SK-N-MC (cell line): ENCODE results near the gene PCBP3.
A peak's percentile ranks its signal among the peaks of the same experiment; 100 is the strongest.
"Not testable (repeated sequence)": the region's sequence is repeated elsewhere in the genome, so short reads cannot be mapped to it uniquely, and the experiment has no call there.

Experiments used
- DNase-seq: peaks from one replicate; pipeline ENCODE4 v3.0.0-alpha.2; 2011; ENCODE audit warnings: low read depth, low spot score
- H3K27ac ChIP-seq: fragments of 200-600 bp; sonication (generic); 2 replicates; pipeline ENCODE4 v1.5.1; 2016; ENCODE audit warnings: mixed run types
- H3K36me3 ChIP-seq: fragments of 200-600 bp; sonication (generic); 2 replicates; pipeline ENCODE4 v1.6.1; 2017; ENCODE audit warnings: antibody characterized with exemption, low read length, mixed read lengths; ENCODE audit not compliant: insufficient read depth
- H3K4me3 ChIP-seq: fragments of 200-600 bp; sonication (generic); 2 replicates; pipeline ENCODE4 v1.5.1; 2016
- H3K9ac ChIP-seq: fragments of 200-600 bp; sonication (generic); 2 replicates; pipeline ENCODE4 v1.8.0; 2017; ENCODE audit warnings: mixed run types, mixed read lengths; ENCODE audit not compliant: insufficient read length
- H3K9me3 ChIP-seq: fragments of 200-600 bp; sonication (generic); 2 replicates; pipeline ENCODE4 v1.6.1; 2017; ENCODE audit warnings: low read depth, mild to moderate bottlenecking, antibody characterized with exemption, low read length, moderate library complexity, mixed read lengths
- EZH2 ChIP-seq: fragments of 200-600 bp; sonication (generic); IDR thresholded peaks from one replicate; pipeline ENCODE4 v1.6.1; 2017; ENCODE audit warnings: antibody characterized with exemption
- FOXP2 ChIP-seq: optimal IDR thresholded peaks from 2 replicates; pipeline ENCODE3; 2011; ENCODE audit warnings: mild to moderate bottlenecking, moderate library complexity; ENCODE audit not compliant: insufficient read depth; ENCODE audit errors: extremely low read length, control extremely low read depth
- POLR2AphosphoS5 ChIP-seq: IDR thresholded peaks from 2 replicates; pipeline ENCODE4 v1.6.1; 2012; ENCODE audit warnings: mild to moderate bottlenecking, low read depth, low read length, borderline replicate concordance

Gene PCBP3

DNA sequence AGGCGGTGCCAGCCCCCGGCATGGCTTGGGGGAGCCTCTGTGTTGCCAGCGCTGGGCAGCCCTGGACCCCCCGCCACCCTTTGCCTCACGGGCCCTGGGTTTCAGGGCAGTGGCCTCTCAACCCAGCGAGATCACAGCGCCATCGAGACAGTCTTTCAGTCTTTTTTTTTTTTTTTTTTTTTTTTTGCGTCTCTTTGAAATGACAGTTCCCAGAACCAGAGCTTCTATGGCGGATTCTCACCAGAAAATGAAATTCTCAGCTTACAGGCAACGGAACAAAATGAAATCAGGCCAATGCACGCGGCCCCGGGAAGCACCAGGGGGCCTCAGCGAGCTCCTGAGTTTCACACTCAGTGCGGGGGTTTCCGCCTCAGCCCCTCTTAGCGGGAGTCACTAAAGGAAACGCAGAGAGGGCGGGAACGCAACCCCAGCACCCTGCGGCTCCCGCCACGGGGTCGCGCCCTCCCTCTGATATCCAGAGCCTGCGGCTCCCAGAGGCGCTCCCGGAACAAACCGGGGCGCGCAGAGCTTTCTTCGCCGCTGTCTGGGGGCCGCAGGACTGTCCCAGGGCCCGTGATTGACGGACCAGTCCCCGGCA is 330.0 kb downstream of the PCBP3 start:
- peak; percentile 62 for DNase-seq
- TF ChIP-seq POLR2AphosphoS5 (peak; percentile 39; the same call in 1 of the 2 replicates), EZH2 (no peak), FOXP2 (peak; percentile 48)
- H3K9ac ChIP-seq, result peak overlapping the region; percentile 77
- H3K4me3 ChIP-seq, result peak overlapping the region; percentile 82
- H3K9me3 ChIP-seq, result no peaks in the 10 kb centered on the region
- H3K27ac ChIP-seq, result peak overlapping the region; percentile 95
- H3K36me3 ChIP-seq, result no peaks in the 10 kb centered on the region

DNA sequence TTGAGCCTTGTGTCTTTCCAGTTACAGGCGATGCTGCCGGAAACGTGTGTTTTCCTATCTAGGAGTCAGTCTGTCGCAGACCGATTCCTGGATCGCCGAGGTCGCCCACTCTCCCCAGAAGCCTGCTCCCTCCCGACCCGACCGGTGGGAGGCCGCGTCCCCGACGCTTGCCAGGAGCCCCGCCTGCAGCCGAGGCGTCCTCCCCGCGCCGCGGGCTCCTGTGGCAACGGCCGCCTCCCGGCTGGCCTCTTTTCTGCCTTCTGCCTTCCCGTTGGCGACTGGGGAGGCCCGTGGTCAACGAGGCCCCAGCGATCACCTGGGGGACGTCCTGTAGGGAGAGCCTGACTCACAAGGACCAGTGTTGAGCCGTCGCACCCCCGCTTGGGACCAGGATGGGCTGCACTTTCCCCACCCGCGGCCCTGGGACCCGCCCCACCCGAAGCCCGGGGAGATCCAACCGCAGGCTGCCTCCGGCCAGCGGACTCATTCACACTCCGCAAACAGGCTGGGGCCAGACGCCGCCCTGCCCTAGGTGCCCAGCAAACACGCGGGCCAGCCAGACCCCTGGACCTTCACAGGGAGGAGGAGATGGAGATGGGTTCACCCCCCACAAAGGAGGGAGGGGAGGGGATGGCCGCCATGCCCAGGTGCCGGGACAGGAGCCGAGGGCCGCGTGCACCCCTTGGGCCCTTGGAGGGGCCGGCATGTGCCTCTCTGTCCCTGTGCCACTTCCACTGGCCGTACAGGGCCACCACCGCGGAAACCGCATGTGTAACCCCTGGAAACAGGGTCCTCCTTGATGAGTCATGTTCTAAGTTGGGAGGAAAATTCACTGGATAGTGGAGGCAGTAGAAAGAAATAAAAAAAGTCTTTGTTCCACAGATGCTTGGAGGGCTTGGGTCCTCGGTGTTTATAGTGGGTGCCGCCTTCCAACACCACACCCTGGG is 330.8 kb downstream of the PCBP3 start:
- Histone ChIP-seq H3K36me3 (no peaks in the 10 kb centered on the region), H3K4me3 (peak overlapping the region; percentile 82), H3K9me3 (no peaks in the 10 kb centered on the region), H3K9ac (peak overlapping the region; percentile 38), H3K27ac (peak overlapping the region; percentile 95)
- no peak for DNase-seq
- TF ChIP-seq FOXP2, result no peak
- no peak for TF ChIP-seq EZH2
- no peak for TF ChIP-seq POLR2AphosphoS5

GRCh38 chr21:45975020-45975666 is 331.6 kb downstream of the PCBP3 start:
- H3K27ac ChIP-seq, result no peak overlapping the region
- H3K4me3 ChIP-seq, result no peak overlapping the region

GRCh38 chr21:45975667-45976409 is 332.3 kb downstream of the PCBP3 start:
- DNase-seq, H3K36me3 ChIP-seq, H3K9me3 ChIP-seq, H3K4me3 ChIP-seq, H3K27ac ChIP-seq, H3K9ac ChIP-seq: not testable (repeated sequence)

More at GRCh38 chr21:45975020-45975666, 331.6 kb downstream of the PCBP3 start:
- no peaks in the 10 kb centered on the region for H3K9me3 ChIP-seq
- no peaks in the 10 kb centered on the region for H3K36me3 ChIP-seq
- no peak for TF ChIP-seq EZH2
- TF ChIP-seq POLR2AphosphoS5, result no peak
- TF ChIP-seq FOXP2, result no peak
- no peak overlapping the region for H3K9ac ChIP-seq
- DNase-seq, result no peak

DNA sequence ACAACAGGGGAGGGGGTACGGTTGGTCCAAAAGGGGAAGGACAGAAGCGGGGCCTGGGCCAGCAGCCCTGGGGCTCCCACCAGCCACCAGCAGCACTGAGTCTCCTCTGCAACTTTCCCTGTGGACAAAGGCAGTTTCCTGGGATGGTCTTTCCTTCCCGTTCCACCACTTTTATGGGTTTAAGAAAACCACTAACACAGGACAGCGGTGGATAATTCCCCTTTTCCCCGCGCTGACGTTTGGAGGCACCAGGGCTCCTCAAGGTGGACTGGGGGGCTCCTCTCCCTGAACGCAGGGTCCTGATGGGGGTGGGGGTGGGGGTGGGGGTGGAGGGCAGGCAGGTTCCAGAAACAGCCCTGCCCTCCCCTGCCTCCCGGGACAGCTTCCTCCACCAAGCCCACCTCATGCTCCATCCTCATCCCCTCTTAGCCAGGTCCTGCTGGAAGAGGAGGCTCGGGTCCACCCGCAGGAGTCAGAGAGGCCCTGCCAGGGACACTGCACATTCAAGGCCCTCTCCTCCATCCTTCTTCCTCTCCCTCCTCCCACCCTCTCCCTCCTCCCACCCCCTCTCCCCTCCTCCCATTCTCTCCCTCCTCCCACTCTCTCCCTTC is 333.3 kb downstream of the PCBP3 start:
- no peak for DNase-seq
- Histone ChIP-seq H3K27ac (no peak overlapping the region), H3K9me3 (no peaks in the 10 kb centered on the region), H3K36me3 (no peaks in the 10 kb centered on the region), H3K4me3 (0 out of 2 replicates have a peak overlapping the region, but pooled peaks have one; percentile 33), H3K9ac (no peak overlapping the region)
- TF ChIP-seq POLR2AphosphoS5, result no peak
- no peak for TF ChIP-seq EZH2
- no peak for TF ChIP-seq FOXP2

- H3K36me3 ChIP-seq, result no peaks in the 10 kb centered on the region
- TF ChIP-seq FOXP2 (no peak), EZH2 (no peak), POLR2AphosphoS5 (no peak)
- peak overlapping the region; percentile 18; the same call in 1 of the 2 replicates for H3K4me3 ChIP-seq
- H3K9me3 ChIP-seq, result no peaks in the 10 kb centered on the region
- no peak for DNase-seq
- H3K27ac ChIP-seq, result no peak overlapping the region
- no peak overlapping the region for H3K9ac ChIP-seq
These were observed 333.9 kb downstream of the PCBP3 start for GRCh38 chr21:45977396-45977795.

- no peak for DNase-seq
- H3K27ac ChIP-seq, result no peak overlapping the region
- no peak for TF ChIP-seq FOXP2
- TF ChIP-seq POLR2AphosphoS5, result no peak
- no peak for TF ChIP-seq EZH2
- no peaks in the 10 kb centered on the region for H3K36me3 ChIP-seq
- no peaks in the 10 kb centered on the region for H3K9me3 ChIP-seq
- H3K4me3 ChIP-seq, result no peak overlapping the region
- H3K9ac ChIP-seq, result no peak overlapping the region
These were observed 335.7 kb downstream of the PCBP3 start for GRCh38 chr21:45979141-45979631.
